ENCODE measurements around the gene MND1.
A peak's percentile ranks its signal among the peaks of the same experiment; 100 is the strongest.

MND1 gene, protein sequence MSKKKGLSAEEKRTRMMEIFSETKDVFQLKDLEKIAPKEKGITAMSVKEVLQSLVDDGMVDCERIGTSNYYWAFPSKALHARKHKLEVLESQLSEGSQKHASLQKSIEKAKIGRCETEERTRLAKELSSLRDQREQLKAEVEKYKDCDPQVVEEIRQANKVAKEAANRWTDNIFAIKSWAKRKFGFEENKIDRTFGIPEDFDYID

GRCh38 chr4:153344131-153345011 is at the start of gene MND1:
Gene MND1 (plus strand): TSS chr4:153344688. CDS start chr4:153344738, 50 bp downstream.
- Histone ChIP-seq H3K4me3 (ENCODE audit: low read depth in 1 of 2, low read length in 2 of 2) (peak within 1 kb of the TSS; percentile 72 to 86), H3K27ac (ENCODE audit: low read depth, low read length) (no peak within 1 kb of the TSS), H3K4me1 (ENCODE audit: control insufficient read depth in 1 of 2, insufficient read depth in 2 of 2, low read length in 2 of 2) (peaks cover 7 to 12% of the 10 kb centered on the region in 2 donors), H3K36me3 (ENCODE audit: control insufficient read depth in 1 of 2, insufficient read depth in 2 of 2, low read length in 2 of 2) (peaks cover 0 to 8% of the 10 kb centered on the region in 2 donors), H3K9ac (ENCODE audit: low read depth in 1 of 2, low read length in 2 of 2) (peak within 1 kb of the TSS; percentile 25 to 51), H3K9me3 (ENCODE audit: control insufficient read depth in 1 of 2, low read length in 2 of 2) (no peaks in the 10 kb centered on the region), H3K27me3 (ENCODE audit: control insufficient read depth in 1 of 2, insufficient read depth in 2 of 2, low read length in 2 of 2) (no peaks in the 10 kb centered on the region)

- Histone ChIP-seq H3K9ac (ENCODE audit: low read depth in 1 of 2, low read length in 2 of 2) (no peak overlapping the region), H3K27me3 (ENCODE audit: control insufficient read depth in 1 of 2, insufficient read depth in 2 of 2, low read length in 2 of 2) (no peaks in the 10 kb centered on the region), H3K27ac (ENCODE audit: low read depth, low read length) (no peak overlapping the region), H3K9me3 (ENCODE audit: control insufficient read depth in 1 of 2, low read length in 2 of 2) (peaks cover 3 to 8% of the 10 kb centered on the region in 2 donors), H3K4me3 (ENCODE audit: low read depth in 1 of 2, low read length in 2 of 2) (no peak overlapping the region), H3K4me1 (ENCODE audit: control insufficient read depth in 1 of 2, insufficient read depth in 2 of 2, low read length in 2 of 2) (no peaks in the 10 kb centered on the region), H3K36me3 (ENCODE audit: control insufficient read depth in 1 of 2, insufficient read depth in 2 of 2, low read length in 2 of 2) (peaks cover 24 to 71% of the 10 kb centered on the region in 2 donors)
These were observed 49.2 kb upstream of the MND1 start for GRCh38 chr4:153295131-153295755.

DNA sequence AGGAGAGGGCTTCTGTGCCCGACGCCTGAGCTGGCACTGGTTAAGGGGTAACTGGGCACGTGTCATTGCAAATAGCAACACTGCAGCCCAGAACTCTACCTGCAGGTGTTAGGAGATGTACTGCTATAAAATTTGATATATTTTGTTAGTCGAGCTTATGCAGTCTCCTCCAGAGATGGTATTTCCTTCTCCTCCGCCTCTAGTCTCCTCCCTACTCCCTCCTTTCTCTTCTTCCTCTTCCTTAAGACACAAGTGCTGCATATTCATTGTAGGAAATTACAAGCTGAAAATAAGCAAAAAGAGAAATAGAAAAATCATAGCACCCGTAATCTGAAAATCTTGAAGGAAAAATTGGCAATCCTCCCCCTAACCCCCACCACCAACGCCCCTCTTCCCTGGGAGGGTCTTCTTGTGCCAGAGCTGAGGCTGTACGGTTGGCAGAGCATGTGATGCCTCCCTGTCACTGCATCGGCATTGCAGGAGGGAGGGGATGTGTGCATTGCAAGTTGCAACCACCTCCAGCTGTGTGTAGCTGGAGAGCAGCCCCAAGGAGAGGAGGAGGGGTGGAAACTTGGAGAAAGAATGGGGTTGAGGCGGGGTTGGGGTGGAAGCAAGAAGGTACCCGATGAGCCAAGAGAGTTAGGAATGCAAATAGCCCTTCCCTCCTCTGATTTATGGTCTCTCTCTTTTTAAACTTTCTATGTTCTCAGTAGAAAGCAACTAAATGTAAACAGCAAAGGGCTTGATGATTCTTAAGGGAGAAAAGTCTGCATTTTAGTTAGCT is 48.3 kb upstream of the MND1 start:
- no peaks in the 10 kb centered on the region for H3K27me3 ChIP-seq (ENCODE audit: control insufficient read depth in 1 of 2, insufficient read depth in 2 of 2, low read length in 2 of 2)
- no peak overlapping the region for H3K9ac ChIP-seq (ENCODE audit: low read depth in 1 of 2, low read length in 2 of 2)
- peaks cover 3 to 11% of the 10 kb centered on the region in 2 donors for H3K9me3 ChIP-seq (ENCODE audit: control insufficient read depth in 1 of 2, low read length in 2 of 2)
- no peaks in the 10 kb centered on the region for H3K4me1 ChIP-seq (ENCODE audit: control insufficient read depth in 1 of 2, insufficient read depth in 2 of 2, low read length in 2 of 2)
- H3K36me3 ChIP-seq (ENCODE audit: control insufficient read depth in 1 of 2, insufficient read depth in 2 of 2, low read length in 2 of 2): peaks cover 24 to 73% of the 10 kb centered on the region in 2 donors
- no peak overlapping the region for H3K27ac ChIP-seq (ENCODE audit: low read depth, low read length)
- H3K4me3 ChIP-seq (ENCODE audit: low read depth in 1 of 2, low read length in 2 of 2): no peak overlapping the region

DNA sequence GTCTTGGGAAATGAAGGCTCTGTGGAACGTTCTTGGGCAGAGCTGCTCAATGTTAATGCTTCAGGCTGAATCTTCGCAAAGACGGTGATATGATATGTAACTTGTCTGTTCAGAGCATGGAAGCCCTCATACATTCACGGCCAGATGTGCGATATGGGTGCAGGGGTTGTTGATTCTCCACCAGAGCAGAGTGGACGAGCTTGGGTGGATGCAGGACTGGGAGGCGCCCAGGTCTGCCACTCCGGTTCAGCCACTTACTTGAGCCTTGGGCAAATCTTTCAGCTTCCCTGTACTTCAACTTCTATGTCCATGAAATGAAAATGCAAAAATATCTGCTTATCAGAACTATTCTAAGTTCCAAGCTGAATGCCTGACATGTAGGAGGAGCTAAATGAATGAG is 47.4 kb upstream of the MND1 start:
- H3K36me3 ChIP-seq (ENCODE audit: control insufficient read depth in 1 of 2, insufficient read depth in 2 of 2, low read length in 2 of 2): peaks cover 25 to 67% of the 10 kb centered on the region in 2 donors
- H3K27me3 ChIP-seq (ENCODE audit: control insufficient read depth in 1 of 2, insufficient read depth in 2 of 2, low read length in 2 of 2): no peaks in the 10 kb centered on the region
- peaks cover 3 to 11% of the 10 kb centered on the region in 2 donors for H3K9me3 ChIP-seq (ENCODE audit: control insufficient read depth in 1 of 2, low read length in 2 of 2)
- no peaks in the 10 kb centered on the region for H3K4me1 ChIP-seq (ENCODE audit: control insufficient read depth in 1 of 2, insufficient read depth in 2 of 2, low read length in 2 of 2)
- H3K4me3 ChIP-seq (ENCODE audit: low read depth in 1 of 2, low read length in 2 of 2): no peak overlapping the region
- H3K27ac ChIP-seq (ENCODE audit: low read depth, low read length): no peak overlapping the region
- H3K9ac ChIP-seq (ENCODE audit: low read depth in 1 of 2, low read length in 2 of 2): no peak overlapping the region

DNA sequence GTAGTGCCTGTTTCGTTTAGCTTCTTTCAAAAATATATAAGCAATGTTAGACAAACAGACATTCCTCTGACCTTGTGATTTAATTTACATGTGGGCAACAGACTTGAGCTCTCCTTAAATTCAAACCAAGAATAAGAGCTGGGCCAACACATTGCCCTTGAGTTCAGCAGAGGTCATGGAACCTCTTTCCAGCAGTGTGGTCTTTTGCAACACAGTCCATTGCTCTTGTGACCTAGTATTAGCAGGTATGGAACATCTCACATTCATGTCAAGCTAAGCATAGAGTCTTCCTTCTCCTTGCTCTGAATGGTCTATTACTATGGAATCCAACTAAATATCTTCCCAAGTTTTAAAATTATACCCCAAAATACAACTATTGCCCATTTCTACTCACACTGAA is 33.7 kb upstream of the MND1 start:
- no peaks in the 10 kb centered on the region for H3K9me3 ChIP-seq (ENCODE audit: control insufficient read depth in 1 of 2, low read length in 2 of 2)
- no peak overlapping the region for H3K27ac ChIP-seq (ENCODE audit: low read depth, low read length)
- peaks cover 0 to 28% of the 10 kb centered on the region in 2 donors for H3K36me3 ChIP-seq (ENCODE audit: control insufficient read depth in 1 of 2, insufficient read depth in 2 of 2, low read length in 2 of 2)
- H3K27me3 ChIP-seq (ENCODE audit: control insufficient read depth in 1 of 2, insufficient read depth in 2 of 2, low read length in 2 of 2): no peaks in the 10 kb centered on the region
- H3K4me3 ChIP-seq (ENCODE audit: low read depth in 1 of 2, low read length in 2 of 2): no peak overlapping the region
- H3K4me1 ChIP-seq (ENCODE audit: control insufficient read depth in 1 of 2, insufficient read depth in 2 of 2, low read length in 2 of 2): no peaks in the 10 kb centered on the region
- no peak overlapping the region for H3K9ac ChIP-seq (ENCODE audit: low read depth in 1 of 2, low read length in 2 of 2)

- no peak overlapping the region for H3K9ac ChIP-seq (ENCODE audit: low read depth in 1 of 2, low read length in 2 of 2)
- peaks cover 4 to 10% of the 10 kb centered on the region in 2 donors for H3K36me3 ChIP-seq (ENCODE audit: control insufficient read depth in 1 of 2, insufficient read depth in 2 of 2, low read length in 2 of 2)
- H3K9me3 ChIP-seq (ENCODE audit: control insufficient read depth in 1 of 2, low read length in 2 of 2): no peaks in the 10 kb centered on the region
- H3K4me3 ChIP-seq (ENCODE audit: low read depth in 1 of 2, low read length in 2 of 2): no peak overlapping the region
- no peaks in the 10 kb centered on the region for H3K4me1 ChIP-seq (ENCODE audit: control insufficient read depth in 1 of 2, insufficient read depth in 2 of 2, low read length in 2 of 2)
- no peak overlapping the region for H3K27ac ChIP-seq (ENCODE audit: low read depth, low read length)
- no peaks in the 10 kb centered on the region for H3K27me3 ChIP-seq (ENCODE audit: control insufficient read depth in 1 of 2, insufficient read depth in 2 of 2, low read length in 2 of 2)
These were observed 29.6 kb upstream of the MND1 start for GRCh38 chr4:153314915-153315314.

DNA sequence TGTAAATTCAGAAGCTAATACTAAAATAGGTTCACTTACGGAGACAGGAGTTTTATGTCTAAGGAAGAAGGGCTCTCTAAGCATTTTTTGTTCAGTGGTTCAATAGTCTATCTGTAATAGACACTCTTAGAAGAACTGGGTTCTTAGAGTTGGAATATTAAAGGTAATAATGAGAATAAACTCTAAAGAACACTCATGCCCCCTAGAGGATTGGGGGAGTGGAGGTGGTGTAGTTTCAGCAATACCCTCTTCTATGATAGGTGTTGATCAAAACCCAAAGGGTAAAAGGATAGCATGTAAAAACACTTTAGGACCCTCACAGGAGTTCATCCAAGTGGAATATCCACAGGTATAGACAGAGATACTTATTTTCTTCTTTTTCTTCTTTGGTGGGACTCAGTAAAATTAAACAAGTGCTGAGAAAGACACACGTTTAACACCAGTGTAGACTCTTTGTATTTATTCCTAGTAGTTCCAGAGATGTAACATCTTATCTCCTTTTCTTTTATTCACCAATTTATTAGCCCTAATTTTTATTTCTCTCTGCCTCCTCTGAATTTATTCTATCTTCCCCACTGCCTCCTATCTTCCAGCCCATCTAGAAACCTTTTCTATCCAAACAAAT is 25.7 kb upstream of the MND1 start:
- no peak overlapping the region for H3K9ac ChIP-seq (ENCODE audit: low read depth in 1 of 2, low read length in 2 of 2)
- no peak overlapping the region for H3K4me3 ChIP-seq (ENCODE audit: low read depth in 1 of 2, low read length in 2 of 2)
- peaks cover 8 to 27% of the 10 kb centered on the region in 2 donors for H3K36me3 ChIP-seq (ENCODE audit: control insufficient read depth in 1 of 2, insufficient read depth in 2 of 2, low read length in 2 of 2)
- no peak overlapping the region for H3K27ac ChIP-seq (ENCODE audit: low read depth, low read length)
- no peaks in the 10 kb centered on the region for H3K27me3 ChIP-seq (ENCODE audit: control insufficient read depth in 1 of 2, insufficient read depth in 2 of 2, low read length in 2 of 2)
- no peaks in the 10 kb centered on the region for H3K9me3 ChIP-seq (ENCODE audit: control insufficient read depth in 1 of 2, low read length in 2 of 2)
- no peaks in the 10 kb centered on the region for H3K4me1 ChIP-seq (ENCODE audit: control insufficient read depth in 1 of 2, insufficient read depth in 2 of 2, low read length in 2 of 2)

- Histone ChIP-seq H3K4me1 (ENCODE audit: control insufficient read depth in 1 of 2, insufficient read depth in 2 of 2, low read length in 2 of 2) (no peaks in the 10 kb centered on the region), H3K4me3 (ENCODE audit: low read depth in 1 of 2, low read length in 2 of 2) (no peak overlapping the region), H3K27me3 (ENCODE audit: control insufficient read depth in 1 of 2, insufficient read depth in 2 of 2, low read length in 2 of 2) (no peaks in the 10 kb centered on the region), H3K27ac (ENCODE audit: low read depth, low read length) (no peak overlapping the region), H3K36me3 (ENCODE audit: control insufficient read depth in 1 of 2, insufficient read depth in 2 of 2, low read length in 2 of 2) (peaks cover 9 to 35% of the 10 kb centered on the region in 2 donors), H3K9me3 (ENCODE audit: control insufficient read depth in 1 of 2, low read length in 2 of 2) (no peaks in the 10 kb centered on the region), H3K9ac (ENCODE audit: low read depth in 1 of 2, low read length in 2 of 2) (no peak overlapping the region)
These were observed 21.7 kb upstream of the MND1 start for GRCh38 chr4:153322791-153323190.

DNA sequence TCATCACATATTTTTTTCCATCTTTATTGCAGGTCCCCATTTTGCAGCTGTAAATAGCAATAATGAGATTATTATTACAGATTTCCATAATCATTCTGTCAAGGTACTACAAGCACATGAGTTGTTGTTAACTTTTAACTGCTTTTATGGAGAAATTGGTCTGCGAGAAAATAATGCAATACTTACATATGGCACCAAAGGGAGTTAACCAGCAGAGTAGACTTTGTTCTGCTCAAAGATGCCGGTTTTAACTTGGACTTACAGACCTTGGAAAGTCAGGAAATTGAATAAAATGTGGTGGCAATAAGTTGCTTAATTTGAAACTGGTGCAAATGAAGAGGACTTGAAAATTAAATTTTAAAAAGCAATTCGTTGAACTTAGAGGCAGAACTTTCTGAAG is 20.4 kb upstream of the MND1 start:
- Histone ChIP-seq H3K9ac (ENCODE audit: low read depth in 1 of 2, low read length in 2 of 2) (no peak overlapping the region), H3K27me3 (ENCODE audit: control insufficient read depth in 1 of 2, insufficient read depth in 2 of 2, low read length in 2 of 2) (no peaks in the 10 kb centered on the region), H3K36me3 (ENCODE audit: control insufficient read depth in 1 of 2, insufficient read depth in 2 of 2, low read length in 2 of 2) (peaks cover 9 to 39% of the 10 kb centered on the region in 2 donors), H3K4me3 (ENCODE audit: low read depth in 1 of 2, low read length in 2 of 2) (no peak overlapping the region), H3K27ac (ENCODE audit: low read depth, low read length) (no peak overlapping the region), H3K9me3 (ENCODE audit: control insufficient read depth in 1 of 2, low read length in 2 of 2) (no peaks in the 10 kb centered on the region), H3K4me1 (ENCODE audit: control insufficient read depth in 1 of 2, insufficient read depth in 2 of 2, low read length in 2 of 2) (no peaks in the 10 kb centered on the region)
